ENCODE results near the gene TMEM119.

GRCh38 chr12:108553799-108554198 is 44.1 kb downstream of the TMEM119 start:
- TF ChIP-seq, protein P1, sequence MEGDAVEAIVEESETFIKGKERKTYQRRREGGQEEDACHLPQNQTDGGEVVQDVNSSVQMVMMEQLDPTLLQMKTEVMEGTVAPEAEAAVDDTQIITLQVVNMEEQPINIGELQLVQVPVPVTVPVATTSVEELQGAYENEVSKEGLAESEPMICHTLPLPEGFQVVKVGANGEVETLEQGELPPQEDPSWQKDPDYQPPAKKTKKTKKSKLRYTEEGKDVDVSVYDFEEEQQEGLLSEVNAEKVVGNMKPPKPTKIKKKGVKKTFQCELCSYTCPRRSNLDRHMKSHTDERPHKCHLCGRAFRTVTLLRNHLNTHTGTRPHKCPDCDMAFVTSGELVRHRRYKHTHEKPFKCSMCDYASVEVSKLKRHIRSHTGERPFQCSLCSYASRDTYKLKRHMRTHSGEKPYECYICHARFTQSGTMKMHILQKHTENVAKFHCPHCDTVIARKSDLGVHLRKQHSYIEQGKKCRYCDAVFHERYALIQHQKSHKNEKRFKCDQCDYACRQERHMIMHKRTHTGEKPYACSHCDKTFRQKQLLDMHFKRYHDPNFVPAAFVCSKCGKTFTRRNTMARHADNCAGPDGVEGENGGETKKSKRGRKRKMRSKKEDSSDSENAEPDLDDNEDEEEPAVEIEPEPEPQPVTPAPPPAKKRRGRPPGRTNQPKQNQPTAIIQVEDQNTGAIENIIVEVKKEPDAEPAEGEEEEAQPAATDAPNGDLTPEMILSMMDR (conservative IDR thresholded peaks at IDR 0.05), result no peak
- TF ChIP-seq ZFX (IDR thresholded peaks at IDR 0.05), result no peak
